HEK293T (cell line): Measurements from ENCODE around the gene FAM81A.

Source experiments
- BHLHE40 ChIP-seq: fragments of 450-650 bp; IDR thresholded peaks from 2 replicates; pipeline ENCODE4 v1.6.1; 2016; ENCODE audit warnings: mild to moderate bottlenecking, moderate library complexity, borderline replicate concordance
- FOXA1 ChIP-seq: fragments of 450-650 bp; IDR thresholded peaks from 2 replicates; pipeline ENCODE4 v1.6.1; 2016; ENCODE audit warnings: mild to moderate bottlenecking
- FOXK2 ChIP-seq: fragments of 450-650 bp; IDR thresholded peaks from 2 replicates; pipeline ENCODE4 v1.6.1; 2016; ENCODE audit warnings: mild to moderate bottlenecking
- FOXM1 ChIP-seq: fragments of 450-650 bp; IDR thresholded peaks from 2 replicates; pipeline ENCODE4 v1.6.1; 2017; ENCODE audit warnings: mild to moderate bottlenecking, borderline replicate concordance
- LEF1 ChIP-seq: fragments of 450-650 bp; IDR thresholded peaks from 2 replicates; pipeline ENCODE4 v1.6.1; 2017; ENCODE audit warnings: mild to moderate bottlenecking, borderline replicate concordance
- PKNOX1 ChIP-seq: fragments of 450-650 bp; IDR thresholded peaks from 2 replicates; pipeline ENCODE4 v1.6.1; 2016
- SP1 ChIP-seq: fragments of 450-650 bp; IDR thresholded peaks from 2 replicates; pipeline ENCODE4 v1.6.1; 2017
- TARDBP ChIP-seq: fragments of 450-650 bp; IDR thresholded peaks from 2 replicates; pipeline ENCODE4 v1.6.1; 2016
- ZNF384 ChIP-seq: fragments of 450-650 bp; IDR thresholded peaks from 2 replicates; pipeline ENCODE4 v1.6.1; 2016

GRCh38 chr15:59523702-59524101 lies 85.7 kb downstream of the FAM81A start:
- TF ChIP-seq ZNF384: no peak
- TF ChIP-seq SP1: no peak
- TF ChIP-seq BHLHE40: no peak
- no peak for TF ChIP-seq PKNOX1
- no peak for TF ChIP-seq FOXA1
- no peak for TF ChIP-seq LEF1
- no peak for TF ChIP-seq FOXK2
- TF ChIP-seq TARDBP: no peak
- TF ChIP-seq FOXM1: no peak
